Mononuclear cell (primary cell): ENCODE data around the gene CHSY1. TPM values are rescaled to one million over a fixed set of nuclear protein-coding genes. Genes with fewer than 3 reads are reported as not detected.
"Not testable (repeated sequence)": the region's sequence is repeated elsewhere in the genome, so short reads cannot be mapped to it uniquely, and the experiment has no call there.

Experiments
- H3K27me3 ChIP-seq: 2 replicates; pipeline ENCODE4 v1.6.0; 2011; ENCODE audit warnings: low read length, control low read depth; ENCODE audit not compliant: insufficient read depth
- H3K4me1 ChIP-seq: 2 replicates; pipeline ENCODE4 v1.5.1; 2011; ENCODE audit warnings: mild to moderate bottlenecking, low read length, control low read depth; ENCODE audit not compliant: insufficient read depth
- H3K4me3 ChIP-seq: 2 replicates; pipeline ENCODE4 v1.5.1; 2011; ENCODE audit warnings: mild to moderate bottlenecking, low read length, moderate library complexity
- H3K9me3 ChIP-seq: 2 replicates; pipeline ENCODE4 v1.5.1; 2011; ENCODE audit warnings: low read depth, mild to moderate bottlenecking, control low read depth, low read length
- total RNA-seq: library from RNA; depleted of rRNA; stranded (reverse); fragments of >200 nt; gene quantifications from one replicate; pipeline ENCODE4 v1.2.3, GENCODE V29; 2012

Gene CHSY1
- total RNA-seq, 1 donor, result 22.2 TPM

DNA sequence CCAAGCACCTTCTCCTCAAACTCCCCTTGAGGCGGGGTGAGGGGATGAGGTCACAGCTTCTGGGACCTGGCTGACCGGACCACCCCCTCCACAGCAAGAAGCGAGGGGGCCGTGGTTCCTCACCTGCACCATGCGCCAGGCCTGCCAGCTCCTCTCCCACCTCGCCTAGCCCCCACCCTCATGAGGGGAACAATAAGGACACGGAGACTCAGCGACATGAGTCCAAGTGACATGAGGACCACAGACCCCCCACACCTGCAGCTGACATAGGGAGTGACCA lies 118.7 kb downstream of the CHSY1 start:
- Histone ChIP-seq H3K9me3 (no peaks in the 10 kb centered on the region), H3K4me1 (peaks cover 58% of the 10 kb centered on the region), H3K4me3 (no peak overlapping the region), H3K27me3 (no peaks in the 10 kb centered on the region)

DNA sequence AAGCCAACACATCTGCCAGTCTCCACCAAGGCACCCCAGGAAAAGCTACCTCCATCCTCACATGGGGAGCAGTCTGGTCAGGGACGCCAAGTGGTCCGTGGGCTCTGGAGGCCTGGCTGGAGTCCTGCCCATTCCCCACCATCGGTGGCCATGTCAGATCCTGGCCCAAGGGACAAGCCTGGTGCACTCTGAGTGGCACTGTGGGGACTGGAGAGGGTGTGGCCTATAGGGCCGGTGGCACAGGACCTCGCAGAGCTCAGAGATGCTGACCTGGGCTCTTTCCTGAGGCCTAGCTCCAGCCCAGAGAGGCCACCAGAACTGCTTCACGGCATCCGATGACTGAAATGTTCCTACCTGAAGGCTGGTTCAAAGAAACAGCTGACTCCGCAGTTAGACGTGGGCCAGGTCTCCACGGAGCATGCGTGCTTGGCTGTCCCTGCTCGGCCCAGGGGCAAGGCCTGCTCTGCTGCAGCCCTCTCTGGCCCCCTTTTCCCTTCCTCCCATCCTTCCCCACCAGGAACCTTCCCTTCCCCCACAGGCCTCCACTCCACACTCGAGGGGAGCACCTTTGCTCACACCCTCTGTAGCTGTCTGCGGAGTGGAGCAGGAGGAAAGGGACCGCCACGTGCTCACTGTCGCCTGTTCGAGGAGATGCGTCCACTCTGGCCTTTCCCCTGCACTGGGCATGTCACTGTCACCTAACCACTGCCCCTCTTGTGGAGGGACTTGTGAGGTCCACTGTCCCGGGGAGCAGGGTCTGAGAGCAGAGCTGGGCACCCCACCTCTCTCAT lies 119.3 kb downstream of the CHSY1 start:
- Histone ChIP-seq H3K9me3 (no peaks in the 10 kb centered on the region), H3K27me3 (no peaks in the 10 kb centered on the region), H3K4me1 (peaks cover 58% of the 10 kb centered on the region), H3K4me3 (no peak overlapping the region)

DNA sequence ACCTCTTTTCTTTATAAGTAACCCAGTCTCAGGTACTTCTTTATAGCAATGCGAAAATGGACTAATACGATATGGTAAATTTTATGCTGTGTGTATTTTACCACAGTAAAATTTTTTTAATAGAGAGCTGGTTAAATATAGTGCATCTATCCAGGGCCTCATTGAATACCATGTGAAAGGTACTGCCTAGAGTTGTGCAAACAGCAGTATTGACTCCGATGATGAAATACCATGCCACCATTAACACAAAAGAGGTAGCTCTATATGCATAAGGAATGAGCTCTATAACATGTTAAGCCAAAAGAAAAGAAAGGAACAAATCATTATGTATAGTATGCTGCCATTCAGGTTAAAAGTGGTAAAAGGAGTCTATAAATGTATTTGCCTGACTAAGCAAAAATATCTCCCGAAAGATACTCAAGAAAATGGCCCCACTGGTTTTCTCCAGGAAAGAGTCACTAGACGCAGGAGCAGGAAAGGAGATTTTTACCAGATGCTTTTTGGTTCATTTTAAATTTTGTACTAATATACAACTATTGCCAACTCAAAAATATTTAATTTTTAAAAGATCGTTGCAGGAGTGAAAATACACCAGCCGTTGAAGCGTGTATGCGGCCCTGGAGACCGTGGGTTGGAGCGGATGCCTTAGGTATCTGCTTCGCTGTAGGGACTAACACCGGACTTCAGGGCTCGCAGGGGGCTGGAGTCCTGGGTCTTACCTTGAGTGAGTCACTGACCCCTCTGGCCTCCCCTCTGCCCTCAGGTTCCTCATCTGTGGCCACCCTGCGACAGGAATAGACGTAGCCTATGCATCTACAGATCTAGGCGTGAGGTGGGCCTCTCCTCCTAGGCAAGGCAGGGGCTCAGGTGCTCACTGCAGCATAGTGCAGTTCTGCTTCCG lies 120.1 kb downstream of the CHSY1 start:
- Histone ChIP-seq H3K4me3 (no peak overlapping the region), H3K27me3 (no peaks in the 10 kb centered on the region), H3K9me3 (no peaks in the 10 kb centered on the region), H3K4me1 (peaks cover 58% of the 10 kb centered on the region)

DNA sequence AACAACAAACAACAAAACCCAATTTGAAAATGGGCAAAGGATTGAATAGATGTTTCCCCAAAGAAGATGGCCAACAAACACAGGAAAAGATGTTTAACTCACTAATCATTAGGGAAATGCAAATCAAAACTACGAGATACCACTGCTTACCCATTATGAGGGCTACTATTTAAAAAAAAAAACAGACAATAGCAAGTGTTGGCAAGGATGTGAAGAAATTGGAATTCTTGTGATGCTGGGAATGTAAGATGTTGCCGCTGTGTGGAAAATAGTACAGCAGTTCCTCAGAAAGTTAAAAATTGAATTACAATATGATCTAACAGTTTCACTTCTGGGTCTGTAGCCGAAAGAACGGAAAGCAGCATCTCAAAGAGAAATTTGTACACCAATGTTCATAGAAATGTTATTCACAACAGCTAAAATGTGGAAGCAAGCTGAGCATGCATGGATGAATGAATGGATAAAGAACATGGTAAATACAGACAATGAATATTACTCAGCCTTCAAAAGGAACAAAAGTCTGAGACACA lies 121.9 kb downstream of the CHSY1 start:
- peaks cover 60% of the 10 kb centered on the region for H3K4me1 ChIP-seq
- H3K4me3 ChIP-seq, result no peak overlapping the region
- no peaks in the 10 kb centered on the region for H3K27me3 ChIP-seq
- H3K9me3 ChIP-seq, result no peaks in the 10 kb centered on the region

DNA sequence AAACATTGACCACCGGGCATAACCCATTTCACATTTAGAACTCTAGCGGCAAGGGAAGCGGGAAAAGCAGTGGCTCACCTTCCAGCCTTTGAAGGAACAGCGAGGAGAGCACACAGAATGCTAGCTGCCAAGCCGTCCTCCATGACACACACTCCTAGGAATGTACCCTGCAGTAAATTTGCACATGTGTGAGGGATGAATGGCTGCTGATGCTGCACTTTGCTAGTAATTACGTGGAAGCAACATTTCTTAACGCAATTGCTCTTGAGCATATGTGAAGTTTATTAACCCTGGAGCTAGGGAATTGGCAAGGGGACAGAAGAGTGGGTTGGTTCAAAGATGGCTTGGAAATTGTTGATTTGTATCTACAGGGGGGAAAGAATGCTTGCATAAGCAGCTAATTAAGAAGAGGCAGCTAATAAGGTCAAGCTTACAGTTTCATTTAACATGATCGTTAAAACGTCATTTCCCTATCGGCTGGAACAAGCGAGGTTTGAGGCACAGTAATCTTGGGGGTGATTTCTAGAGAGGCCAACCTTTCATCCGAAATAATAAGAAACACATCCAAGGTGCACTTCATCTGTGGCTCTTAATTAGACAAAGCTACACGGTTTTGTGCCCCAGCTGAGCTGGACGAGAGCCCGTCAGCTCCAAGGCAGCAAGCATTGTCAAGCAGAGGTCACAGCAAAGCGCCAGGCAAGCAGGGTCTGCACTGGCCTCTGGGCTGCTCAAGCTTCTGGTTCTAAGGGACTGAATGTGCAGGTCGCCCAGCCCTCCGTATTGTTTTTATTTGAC lies 123.4 kb downstream of the CHSY1 start:
- H3K4me3 ChIP-seq, result no peak overlapping the region
- no peaks in the 10 kb centered on the region for H3K9me3 ChIP-seq
- H3K4me1 ChIP-seq, result peaks cover 75% of the 10 kb centered on the region
- H3K27me3 ChIP-seq, result no peaks in the 10 kb centered on the region

DNA sequence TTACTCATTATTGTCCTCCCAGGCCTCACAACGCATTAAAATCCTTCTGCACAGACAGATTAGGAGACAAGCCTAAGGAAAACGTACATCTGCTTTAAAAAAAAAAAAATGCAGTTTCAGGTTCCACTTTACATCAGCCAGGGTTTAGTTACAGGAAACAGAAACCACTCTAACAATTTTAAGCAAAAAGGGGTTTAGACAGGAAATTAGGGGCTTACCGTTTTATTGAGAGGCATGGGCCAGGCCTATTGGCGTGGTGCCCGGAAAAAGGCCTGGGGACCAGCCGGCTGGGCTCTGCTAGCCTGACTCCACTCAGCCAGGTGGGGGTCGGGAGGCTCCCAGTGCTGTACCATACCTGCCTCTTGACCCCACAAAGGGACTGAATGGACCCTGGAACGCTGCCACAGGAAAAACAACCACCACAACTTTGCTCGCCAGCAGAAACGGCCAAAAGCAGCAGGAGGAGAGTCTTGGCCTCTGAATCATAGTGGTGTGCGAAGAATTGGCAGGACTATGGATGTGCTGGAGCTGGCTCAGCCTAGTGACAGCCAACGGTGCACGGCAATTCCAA lies 124.3 kb downstream of the CHSY1 start:
- Histone ChIP-seq H3K4me1 (peaks cover 83% of the 10 kb centered on the region), H3K27me3 (no peaks in the 10 kb centered on the region), H3K9me3 (no peaks in the 10 kb centered on the region), H3K4me3 (no peak overlapping the region)

DNA sequence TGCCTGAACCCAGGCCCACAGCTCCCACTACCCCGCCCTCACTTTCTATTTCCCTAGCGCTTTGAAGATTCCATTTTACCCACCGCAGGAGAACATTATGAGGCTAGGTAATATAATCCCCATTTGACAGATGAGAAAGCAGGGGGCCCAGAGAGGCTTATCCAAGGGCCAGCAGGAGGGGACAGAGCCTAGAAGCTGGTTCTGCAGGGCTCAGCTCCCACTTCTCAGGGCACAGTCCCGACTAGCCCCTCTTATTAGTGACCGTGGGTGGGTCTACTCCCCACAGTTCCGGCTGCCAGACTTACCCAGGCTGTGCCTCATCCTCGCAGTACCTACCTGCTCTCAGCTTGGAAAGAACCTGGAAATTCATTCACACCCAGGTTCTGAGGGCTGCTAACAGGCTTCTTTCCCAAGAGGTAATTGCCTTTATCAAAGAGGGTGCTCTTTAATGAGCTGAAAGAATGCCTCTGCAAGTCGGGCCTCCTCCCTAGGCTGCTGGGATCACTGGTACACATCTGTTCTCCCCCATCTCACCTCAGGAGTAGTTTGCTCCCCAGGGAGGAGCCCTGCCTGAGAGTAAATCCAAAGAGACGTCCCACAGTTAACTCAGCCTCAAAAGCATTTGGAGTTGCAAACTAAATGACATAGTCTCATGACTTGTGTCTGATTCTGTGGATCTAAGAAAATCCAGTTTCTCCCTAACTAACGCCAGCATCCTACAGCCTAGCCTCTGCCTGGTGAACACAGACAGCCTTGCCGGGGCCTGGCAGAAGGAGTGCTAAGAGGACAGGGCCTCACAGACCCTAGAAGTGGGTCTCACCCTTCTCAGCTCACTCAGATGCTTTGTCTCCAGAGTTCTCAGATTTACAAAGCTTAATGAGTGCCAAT lies 125.0 kb downstream of the CHSY1 start:
- Histone ChIP-seq H3K9me3 (no peaks in the 10 kb centered on the region), H3K27me3 (no peaks in the 10 kb centered on the region), H3K4me1 (peaks cover 90% of the 10 kb centered on the region), H3K4me3 (no peak overlapping the region)

DNA sequence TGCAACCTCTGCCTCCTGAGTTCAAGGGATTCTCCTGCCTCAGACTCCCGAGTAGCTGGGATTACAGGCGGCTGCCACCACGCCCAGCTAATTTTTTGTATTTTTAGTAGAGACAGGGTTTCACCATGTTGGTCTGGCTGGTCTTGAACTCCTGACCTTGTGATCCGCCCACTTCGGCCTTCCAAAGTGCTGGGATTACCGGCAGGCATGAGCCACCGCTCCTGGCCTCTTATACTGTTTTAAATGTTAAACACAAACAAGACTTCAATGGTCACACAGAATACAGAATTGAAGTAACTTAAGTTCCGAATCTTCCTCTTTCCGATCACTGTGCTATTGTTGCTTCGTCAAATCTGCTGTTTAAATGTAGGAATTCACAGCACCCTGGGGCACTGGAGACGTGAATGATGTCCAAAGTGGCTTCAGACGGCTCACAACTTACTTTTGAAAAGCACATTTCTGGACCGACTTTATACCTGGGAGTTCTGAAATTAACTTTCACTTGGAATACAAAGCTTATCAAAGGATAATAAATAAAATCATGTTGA lies 125.9 kb downstream of the CHSY1 start:
- not testable (repeated sequence) for H3K4me3 ChIP-seq, H3K9me3 ChIP-seq, H3K27me3 ChIP-seq
- peaks cover 95% of the 10 kb centered on the region for H3K4me1 ChIP-seq

Other genes starting within 250 kb of the CHSY1 start
- gene SELENOS, start 25.4 kb upstream of the CHSY1 start, total RNA-seq, result 22.8 TPM
- 76.1 TPM for gene SNRPA1, start 43.2 kb upstream of the CHSY1 start, total RNA-seq
- gene PCSK6, start 237.7 kb upstream of the CHSY1 start, total RNA-seq, result 6.6 TPM